DND-41 (cell line): ENCODE data around the gene INTS1.

Experiments
- EZH2 ChIP-seq: IDR thresholded peaks from 3 replicates; pipeline ENCODE4 v1.6.1; 2012; ENCODE audit warnings: borderline replicate concordance, low read depth, mild to moderate bottlenecking, moderate library complexity, low read length, inconsistent platforms; ENCODE audit not compliant: severe bottlenecking
- TF ChIP-seq, protein P1 (sequence below): IDR thresholded peaks from 2 replicates; pipeline ENCODE4 v1.5.1; 2012; ENCODE audit warnings: borderline replicate concordance, low read length, moderate library complexity, mild to moderate bottlenecking; ENCODE audit not compliant: poor library complexity, severe bottlenecking; ENCODE audit errors: extremely low read depth

DNA sequence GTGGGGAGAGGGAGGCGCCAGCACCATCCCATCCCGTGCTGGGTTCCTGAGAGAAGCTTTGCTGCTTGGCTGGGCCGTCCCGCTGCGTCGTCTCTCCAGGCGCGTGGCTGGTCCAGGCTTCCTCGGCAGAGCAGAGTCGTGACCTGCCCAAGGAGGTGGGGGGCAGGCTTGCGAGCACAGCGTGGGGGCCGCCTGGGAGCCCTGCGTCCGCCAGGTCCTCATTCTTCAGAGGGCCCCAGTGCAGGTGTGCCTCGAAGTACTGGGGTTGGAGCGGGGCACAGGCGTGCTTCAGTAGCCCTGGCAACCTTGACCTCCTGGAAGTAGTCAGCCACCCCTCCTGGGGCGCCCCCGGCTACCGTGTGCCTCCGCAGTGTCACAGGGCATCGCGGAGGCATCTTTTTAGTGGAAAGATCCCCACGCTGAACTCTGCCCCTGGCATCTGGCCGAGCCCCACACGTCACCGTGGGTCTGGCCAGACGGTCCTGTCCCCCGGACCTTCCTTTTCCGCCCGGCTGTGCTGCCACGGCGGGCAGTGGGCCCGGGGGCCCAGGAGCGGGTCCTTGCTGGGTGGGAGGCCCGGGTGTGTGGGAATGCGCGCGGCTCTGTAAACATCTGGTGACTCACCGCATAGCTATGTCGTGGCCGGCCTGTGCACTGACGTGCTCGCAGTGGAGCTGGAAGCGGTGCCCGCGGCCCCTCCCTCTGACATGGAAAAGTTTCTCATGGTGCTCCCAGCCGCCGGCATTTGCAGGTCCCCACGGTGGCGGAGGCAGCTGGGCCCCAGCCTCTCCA lies 32.8 kb upstream of the INTS1 start:
- TF ChIP-seq, protein P1, sequence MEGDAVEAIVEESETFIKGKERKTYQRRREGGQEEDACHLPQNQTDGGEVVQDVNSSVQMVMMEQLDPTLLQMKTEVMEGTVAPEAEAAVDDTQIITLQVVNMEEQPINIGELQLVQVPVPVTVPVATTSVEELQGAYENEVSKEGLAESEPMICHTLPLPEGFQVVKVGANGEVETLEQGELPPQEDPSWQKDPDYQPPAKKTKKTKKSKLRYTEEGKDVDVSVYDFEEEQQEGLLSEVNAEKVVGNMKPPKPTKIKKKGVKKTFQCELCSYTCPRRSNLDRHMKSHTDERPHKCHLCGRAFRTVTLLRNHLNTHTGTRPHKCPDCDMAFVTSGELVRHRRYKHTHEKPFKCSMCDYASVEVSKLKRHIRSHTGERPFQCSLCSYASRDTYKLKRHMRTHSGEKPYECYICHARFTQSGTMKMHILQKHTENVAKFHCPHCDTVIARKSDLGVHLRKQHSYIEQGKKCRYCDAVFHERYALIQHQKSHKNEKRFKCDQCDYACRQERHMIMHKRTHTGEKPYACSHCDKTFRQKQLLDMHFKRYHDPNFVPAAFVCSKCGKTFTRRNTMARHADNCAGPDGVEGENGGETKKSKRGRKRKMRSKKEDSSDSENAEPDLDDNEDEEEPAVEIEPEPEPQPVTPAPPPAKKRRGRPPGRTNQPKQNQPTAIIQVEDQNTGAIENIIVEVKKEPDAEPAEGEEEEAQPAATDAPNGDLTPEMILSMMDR: no peak
- TF ChIP-seq EZH2: no peak
